ENCODE data around the gene FAM240B.

- TF ChIP-seq CTCF (IDR thresholded peaks at IDR 0.05; ENCODE audit: low read depth, low read length, missing input control) = no peak
- no peak for TF ChIP-seq TAF1 (conservative IDR thresholded peaks at IDR 0.05)
- no peak for TF ChIP-seq RAD21 (IDR thresholded peaks at IDR 0.05)
- TF ChIP-seq REST (IDR thresholded peaks at IDR 0.05) = no peak
- TF ChIP-seq SP1 (IDR thresholded peaks at IDR 0.05) = no peak
- no peak for TF ChIP-seq MAX (IDR thresholded peaks at IDR 0.05)
- TF ChIP-seq GABPA (IDR thresholded peaks at IDR 0.05 in 1 of 2, conservative IDR thresholded peaks at IDR 0.05 in 1 of 2) = no peak
- no peak for TF ChIP-seq JUND (IDR thresholded peaks at IDR 0.05)
Observed at GRCh38 chr9:38756702-38757101, 36.8 kb upstream of the FAM240B start.

All from liver (tissue), 3 donors.